GM19023 (cell line): Measurements from ENCODE around the gene MDM2.

ENCODE experiments used
- ATAC-seq: cut with Tn5 transposase; IDR thresholded peaks from one replicate; pipeline ENCODE4 v1.9.1; 2021; ENCODE audit warnings: mild to moderate bottlenecking, moderate library complexity; ENCODE audit not compliant: unreplicated experiment

MDM2 gene

DNA sequence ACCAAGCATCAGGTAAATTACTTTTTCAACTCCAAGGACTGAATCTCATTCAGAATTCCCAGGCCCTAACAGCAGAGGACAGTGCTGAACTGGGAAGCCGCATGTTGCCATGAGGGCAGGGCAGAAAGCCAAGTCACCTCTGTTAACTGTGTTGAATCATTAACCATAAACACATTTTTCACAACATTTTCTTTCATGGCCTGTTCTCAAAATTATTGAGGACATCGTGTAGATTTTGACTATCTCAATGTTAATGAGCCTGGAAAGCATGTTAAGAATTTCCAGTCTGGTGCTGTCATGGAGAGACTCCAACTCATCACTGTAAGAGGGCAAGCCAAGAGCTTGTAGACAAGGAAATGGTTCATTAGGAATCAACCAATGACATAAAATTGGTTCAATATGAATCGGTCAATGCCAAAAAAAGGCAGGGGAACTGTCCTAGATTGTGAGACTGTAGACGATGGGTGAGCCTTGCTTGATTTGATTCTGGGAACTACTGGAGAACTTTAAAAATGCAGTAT is 91.3 kb downstream of the MDM2 start:
- no peak for ATAC-seq

DNA sequence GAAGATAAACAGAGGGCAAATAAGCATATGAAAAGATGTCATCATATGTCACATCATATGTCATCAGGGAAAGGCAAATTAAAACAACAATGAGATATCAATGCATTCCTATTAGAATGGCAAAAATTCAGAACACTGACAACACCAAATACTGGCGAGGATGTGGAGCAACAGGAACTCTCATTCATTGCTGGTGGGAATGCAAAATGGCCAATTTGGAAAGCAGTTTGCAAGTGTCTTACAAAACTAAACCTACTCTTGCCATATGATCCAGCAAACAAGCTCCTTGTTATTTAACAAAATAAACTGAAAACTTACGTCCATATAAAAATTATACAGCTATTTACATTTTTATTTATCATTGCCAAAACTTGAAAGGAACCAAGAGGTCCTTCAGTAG is 92.3 kb downstream of the MDM2 start:
- ATAC-seq = no peak
